K562 (cell line): ENCODE data around the gene LCNL1. TPM values are rescaled to one million over a fixed set of nuclear protein-coding genes. Genes with fewer than 3 reads are reported as not detected.

Experiments
- ARNT ChIP-seq, 2 experiments: fragments of 450-650 bp; IDR thresholded peaks; 2 replicates each; pipeline ENCODE4 v1.6.1; 2016; ENCODE audit warnings: mild to moderate bottlenecking in 1 of 2
- ETS2 ChIP-seq: IDR thresholded peaks from 2 replicates; pipeline ENCODE4 v1.6.1; 2016; ENCODE audit warnings: borderline replicate concordance, missing genetic modification characterization, mild to moderate bottlenecking, moderate library complexity, missing compliant biosample characterization; ENCODE audit not compliant: poor library complexity, severe bottlenecking
- FOXA3 ChIP-seq, 2 experiments: fragments of 450-650 bp in 1 of 2; sonication (generic) in 1 of 2; formaldehyde crosslinking; IDR thresholded peaks in 1 of 2; conservative IDR thresholded peaks in 1 of 2; 2 replicates each; pipeline versions ENCODE4 v1.4.0 to v1.8.0; 2020 to 2022; ENCODE audit warnings: mild to moderate bottlenecking in 2 of 2, missing genetic modification reagents in 1 of 2
- GATAD2B ChIP-seq: fragments of 450-650 bp; IDR thresholded peaks from 2 replicates; pipeline ENCODE4 v1.6.1; 2017; ENCODE audit warnings: mild to moderate bottlenecking, borderline replicate concordance
- HNRNPLL ChIP-seq: fragments of 200-400 bp; formaldehyde crosslinking; IDR thresholded peaks from 2 replicates; pipeline ENCODE4 v1.6.1; 2017; ENCODE audit warnings: low read length, low read depth, mild to moderate bottlenecking; ENCODE audit not compliant: poor library complexity, severe bottlenecking
- IRF2 ChIP-seq: sonication (generic); formaldehyde crosslinking; IDR thresholded peaks from 2 replicates; pipeline ENCODE4 v1.8.1; 2022; ENCODE audit warnings: mild to moderate bottlenecking, missing genetic modification reagents
- KAT8 ChIP-seq: fragments of 450-650 bp; IDR thresholded peaks from 2 replicates; pipeline ENCODE4 v1.6.1; 2016; ENCODE audit warnings: low read depth, mild to moderate bottlenecking
- KLF16 ChIP-seq: IDR thresholded peaks from 2 replicates; pipeline ENCODE4 v1.6.1; 2016; ENCODE audit warnings: antibody characterized with exemption
- NFE2L1 ChIP-seq: fragments of 450-650 bp; IDR thresholded peaks from 2 replicates; pipeline ENCODE4 v1.6.1; 2016; ENCODE audit warnings: missing genetic modification characterization, low read depth, mild to moderate bottlenecking, missing compliant biosample characterization, moderate library complexity, borderline replicate concordance
- OTX1 ChIP-seq: fragments of 450-650 bp; formaldehyde crosslinking; IDR thresholded peaks from 2 replicates; pipeline ENCODE4 v1.4.0; 2022; ENCODE audit warnings: mild to moderate bottlenecking
- RBM15 ChIP-seq: fragments of 200-400 bp; formaldehyde crosslinking; IDR thresholded peaks from 2 replicates; pipeline ENCODE4 v1.6.1; 2018; ENCODE audit warnings: mild to moderate bottlenecking, low read length, moderate library complexity; ENCODE audit not compliant: insufficient read depth
- SRSF7 ChIP-seq: fragments of 200-400 bp; formaldehyde crosslinking; optimal IDR thresholded peaks from 2 replicates; pipeline ENCODE3; 2017; ENCODE audit warnings: mild to moderate bottlenecking, low read depth, low read length
- SRSF9 ChIP-seq: fragments of 200-400 bp; formaldehyde crosslinking; IDR thresholded peaks from 2 replicates; pipeline ENCODE4 v1.6.1; 2017; ENCODE audit warnings: low read depth, low read length, borderline replicate concordance
- STAT5B ChIP-seq: fragments of 250-450 bp; sonication (Bioruptor Pico); IDR thresholded peaks from 2 replicates; pipeline ENCODE4 v1.8.0; 2021; ENCODE audit warnings: mild to moderate bottlenecking, inconsistent platforms
- TCF3 ChIP-seq: sonication (generic); formaldehyde crosslinking; IDR thresholded peaks from 2 replicates; pipeline ENCODE4 v1.4.0; 2020; ENCODE audit warnings: mild to moderate bottlenecking, missing genetic modification reagents
- VEZF1 ChIP-seq: fragments of 200-800 bp; sonication (Bioruptor generic); IDR thresholded peaks from 2 replicates; pipeline ENCODE4 v1.6.1; 2017; ENCODE audit warnings: missing genetic modification characterization, missing compliant biosample characterization
- ZNF121 ChIP-seq: sonication (generic); formaldehyde crosslinking; conservative IDR thresholded peaks from 2 replicates; pipeline ENCODE4 v1.8.0; 2022; ENCODE audit warnings: missing genetic modification reagents
- ZNF444 ChIP-seq: fragments of 250-450 bp; sonication (Bioruptor Pico); IDR thresholded peaks from 2 replicates; pipeline ENCODE4 v1.4.0; 2020; ENCODE audit warnings: mild to moderate bottlenecking, moderate library complexity
- ZNF780A ChIP-seq: fragments of 250-450 bp; sonication (Bioruptor Pico); IDR thresholded peaks from 2 replicates; pipeline ENCODE4 v1.5.0; 2021; ENCODE audit warnings: mild to moderate bottlenecking
- polyA plus RNA-seq, 8 experiments: library from polyadenylated mRNA; depleted of rRNA in 4 of 8; stranded (reverse) in 5 of 8; unstranded in 3 of 8; fragments of >200 nt; fragmentation: Nextera tagmentation in 2 of 8; fragmentation: Illumina TruSeq in 1 of 8; extraction: Ambion mirVana in 2 of 8; extraction: Trizol in 1 of 8; gene quantifications; 2 replicates each; pipeline versions ENCODE4 v1.2.1 to v1.2.3, GENCODE V29; 2011 to 2014; ENCODE audit warnings: inconsistent platforms in 1 of 8, missing spikeins in 1 of 8
- total RNA-seq, 7 experiments: library from RNA; depleted of rRNA in 6 of 7; stranded (reverse); fragments of >200 nt in 6 of 7; fragmentation: Illumina TruSeq in 2 of 7; extraction: Trizol in 2 of 7; gene quantifications; 2 replicates each; pipeline versions ENCODE4 v1.2.1 to v1.2.3, GENCODE V29; 2011 to 2021; ENCODE audit warnings: low replicate concordance in 1 of 7
- TF ChIP-seq, protein P1 (sequence below): fragments of 250-450 bp; sonication (Bioruptor Pico); IDR thresholded peaks from 2 replicates; pipeline ENCODE4 v1.9.0; 2021; ENCODE audit warnings: mild to moderate bottlenecking, inconsistent platforms
- TF ChIP-seq, protein P2 (sequence below): fragments of 200-800 bp; sonication (Bioruptor generic); IDR thresholded peaks from 2 replicates; pipeline ENCODE4 v1.6.1; 2017; ENCODE audit warnings: missing genetic modification characterization, missing compliant biosample characterization

LCNL1 gene
- total and polyA plus RNA-seq, 9 of the 15 experiments (the other 6 are each of a cell fraction or from before 2014, with no cell fraction given): 0.04 to 0.16 (median 0.04) TPM; not detected in 4

DNA sequence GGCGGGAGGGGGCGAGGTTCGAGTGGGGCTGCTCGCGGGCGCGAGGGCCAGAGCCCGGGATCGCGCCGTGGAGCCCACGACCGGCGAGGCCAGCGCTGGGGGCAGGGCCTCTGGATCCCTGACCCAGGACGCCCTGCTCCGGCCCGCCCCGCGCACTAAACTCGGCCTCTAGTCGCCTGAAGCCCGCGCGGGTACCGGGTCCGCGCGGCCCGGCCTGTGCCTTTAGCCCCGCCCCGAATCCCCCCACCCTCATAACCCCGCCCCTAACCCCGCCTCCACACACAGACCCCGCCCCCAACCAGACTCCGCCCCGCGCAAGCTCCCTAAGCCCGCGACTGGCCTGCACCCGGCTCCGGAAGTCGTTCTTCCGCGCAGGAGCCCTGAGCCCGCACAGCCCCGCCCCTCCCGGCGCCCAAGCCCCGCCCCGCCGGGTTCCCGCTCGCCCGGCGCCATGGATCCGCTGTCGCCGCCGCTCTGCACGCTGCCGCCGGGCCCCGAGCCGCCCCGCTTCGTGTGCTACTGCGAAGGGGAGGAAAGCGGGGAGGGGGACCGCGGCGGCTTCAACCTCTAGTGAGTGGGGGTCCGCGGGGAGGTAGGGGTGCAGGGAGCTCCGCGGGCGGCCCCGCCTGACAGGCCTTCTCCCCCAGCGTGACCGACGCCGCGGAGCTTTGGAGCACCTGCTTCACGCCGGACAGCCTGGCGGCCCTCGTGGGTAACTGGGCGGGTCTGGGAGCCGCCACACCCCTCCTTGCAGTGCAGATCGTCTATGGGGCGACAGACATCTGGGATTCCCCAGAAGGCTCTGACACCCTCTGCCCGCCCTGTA, 9.4 kb downstream of the LCNL1 start, which contains the start of gene PAXX (continued):
- TF ChIP-seq TCF3 (CRISPR knock-in tag): no peak
- peak; percentile 80 for TF ChIP-seq VEZF1
- TF ChIP-seq OTX1 (CRISPR knock-in tag): no peak
- TF ChIP-seq, protein P1, sequence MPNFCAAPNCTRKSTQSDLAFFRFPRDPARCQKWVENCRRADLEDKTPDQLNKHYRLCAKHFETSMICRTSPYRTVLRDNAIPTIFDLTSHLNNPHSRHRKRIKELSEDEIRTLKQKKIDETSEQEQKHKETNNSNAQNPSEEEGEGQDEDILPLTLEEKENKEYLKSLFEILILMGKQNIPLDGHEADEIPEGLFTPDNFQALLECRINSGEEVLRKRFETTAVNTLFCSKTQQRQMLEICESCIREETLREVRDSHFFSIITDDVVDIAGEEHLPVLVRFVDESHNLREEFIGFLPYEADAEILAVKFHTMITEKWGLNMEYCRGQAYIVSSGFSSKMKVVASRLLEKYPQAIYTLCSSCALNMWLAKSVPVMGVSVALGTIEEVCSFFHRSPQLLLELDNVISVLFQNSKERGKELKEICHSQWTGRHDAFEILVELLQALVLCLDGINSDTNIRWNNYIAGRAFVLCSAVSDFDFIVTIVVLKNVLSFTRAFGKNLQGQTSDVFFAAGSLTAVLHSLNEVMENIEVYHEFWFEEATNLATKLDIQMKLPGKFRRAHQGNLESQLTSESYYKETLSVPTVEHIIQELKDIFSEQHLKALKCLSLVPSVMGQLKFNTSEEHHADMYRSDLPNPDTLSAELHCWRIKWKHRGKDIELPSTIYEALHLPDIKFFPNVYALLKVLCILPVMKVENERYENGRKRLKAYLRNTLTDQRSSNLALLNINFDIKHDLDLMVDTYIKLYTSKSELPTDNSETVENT: peak; percentile 37; the same call in 1 of the 2 replicates
- no peak for TF ChIP-seq SRSF7
- TF ChIP-seq KLF16: no peak
- TF ChIP-seq ZNF444 (CRISPR knock-in tag): no peak
- no peak for TF ChIP-seq NFE2L1 (tag)
- TF ChIP-seq IRF2 (CRISPR knock-in tag): no peak
- TF ChIP-seq FOXA3 (CRISPR knock-in tag; conservative IDR thresholded peaks at IDR 0.05 in 1 of 2, IDR thresholded peaks at IDR 0.05 in 1 of 2): peak in 1 of 2 experiments; percentile 63; a peak in 1 of 4 replicates
- TF ChIP-seq ZNF121 (CRISPR knock-in tag): no peak
- no peak for TF ChIP-seq ARNT (IDR thresholded peaks at IDR 0.05)
- no peak for TF ChIP-seq RBM15
- no peak for TF ChIP-seq ZNF780A (CRISPR knock-in tag)
- peak; percentile 89 for TF ChIP-seq GATAD2B
- TF ChIP-seq KAT8: no peak
- TF ChIP-seq HNRNPLL: peak; percentile 39
- TF ChIP-seq SRSF9: no peak
- TF ChIP-seq ETS2 (tag): no peak
- TF ChIP-seq STAT5B (CRISPR knock-in tag): no peak
- TF ChIP-seq, protein P2, sequence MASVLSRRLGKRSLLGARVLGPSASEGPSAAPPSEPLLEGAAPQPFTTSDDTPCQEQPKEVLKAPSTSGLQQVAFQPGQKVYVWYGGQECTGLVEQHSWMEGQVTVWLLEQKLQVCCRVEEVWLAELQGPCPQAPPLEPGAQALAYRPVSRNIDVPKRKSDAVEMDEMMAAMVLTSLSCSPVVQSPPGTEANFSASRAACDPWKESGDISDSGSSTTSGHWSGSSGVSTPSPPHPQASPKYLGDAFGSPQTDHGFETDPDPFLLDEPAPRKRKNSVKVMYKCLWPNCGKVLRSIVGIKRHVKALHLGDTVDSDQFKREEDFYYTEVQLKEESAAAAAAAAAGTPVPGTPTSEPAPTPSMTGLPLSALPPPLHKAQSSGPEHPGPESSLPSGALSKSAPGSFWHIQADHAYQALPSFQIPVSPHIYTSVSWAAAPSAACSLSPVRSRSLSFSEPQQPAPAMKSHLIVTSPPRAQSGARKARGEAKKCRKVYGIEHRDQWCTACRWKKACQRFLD (CRISPR knock-in tag): 0 out of 2 replicates have a peak, but pooled peaks have one; percentile 19
